Renal pelvis (tissue), 4 donors: ENCODE results near the gene ABCA1. TPM values are rescaled to one million over a fixed set of nuclear protein-coding genes. Genes with fewer than 3 reads are reported as not detected.
"Not testable (repeated sequence)": the region's sequence is repeated elsewhere in the genome, so short reads cannot be mapped to it uniquely, and the experiment has no call there.

Experiments
- DNase-seq: peaks from one replicate; pipeline ENCODE4 v3.0.0-alpha.2; 2013
- polyA plus RNA-seq, 3 donors: library from polyadenylated mRNA; unstranded; fragments of 120-200 nt; gene quantifications; one replicate each; pipeline ENCODE4 v1.2.1, GENCODE V29; 2013; ENCODE audit not compliant: insufficient read length in 3 of 3

Gene ABCA1
- polyA plus RNA-seq, 3 donors: 8.6 to 11.0 (median 9.1) TPM

DNA sequence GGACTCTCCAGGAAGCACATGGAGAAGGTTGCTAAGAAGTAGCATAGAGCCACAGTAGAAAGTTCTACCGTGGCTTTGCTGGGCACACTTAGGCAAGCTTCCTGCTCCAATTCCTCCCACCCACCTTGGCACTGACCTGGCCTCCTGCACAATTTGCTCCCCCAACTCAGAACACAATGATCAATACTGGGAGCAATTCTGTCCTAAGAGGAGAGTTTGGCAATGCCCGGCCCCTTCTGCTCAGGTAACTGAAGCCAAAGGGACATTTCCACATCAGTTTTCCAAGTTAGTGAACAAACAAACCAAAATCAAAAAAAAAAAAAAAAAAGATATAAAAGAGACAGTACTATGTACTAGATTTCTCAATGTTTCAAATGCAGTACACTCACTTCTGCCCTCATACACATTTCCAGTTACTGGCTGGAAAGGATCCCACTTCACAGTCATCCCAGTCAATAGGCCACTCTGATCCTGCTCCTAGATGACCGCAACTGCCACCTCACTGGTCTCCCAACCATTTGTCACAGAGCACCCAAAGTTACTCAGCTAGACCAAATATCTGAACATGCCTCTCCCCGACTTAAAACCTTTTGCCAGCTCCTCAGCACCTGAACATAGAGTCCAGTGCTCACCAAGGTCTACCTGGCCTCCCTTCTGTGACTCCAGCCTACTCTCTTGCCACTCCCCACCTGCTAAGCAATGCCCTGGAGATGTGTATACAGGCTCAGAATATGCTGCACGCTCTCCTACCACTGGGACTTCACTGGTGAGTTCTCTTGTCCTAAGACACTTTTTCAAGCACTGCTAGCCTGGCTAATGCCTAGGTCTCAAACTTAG lies 21.3 kb downstream of the ABCA1 start:
- no peak for DNase-seq

GRCh38 chr9:104905931-104906330 lies 22.0 kb downstream of the ABCA1 start:
- no peak for DNase-seq

GRCh38 chr9:104905153-104905901 lies 22.6 kb downstream of the ABCA1 start:
- DNase-seq: no peak

- no peak for DNase-seq
These were observed 24.3 kb downstream of the ABCA1 start for GRCh38 chr9:104903609-104904008.

GRCh38 chr9:104900871-104901270 lies 27.1 kb downstream of the ABCA1 start:
- no peak for DNase-seq

DNA sequence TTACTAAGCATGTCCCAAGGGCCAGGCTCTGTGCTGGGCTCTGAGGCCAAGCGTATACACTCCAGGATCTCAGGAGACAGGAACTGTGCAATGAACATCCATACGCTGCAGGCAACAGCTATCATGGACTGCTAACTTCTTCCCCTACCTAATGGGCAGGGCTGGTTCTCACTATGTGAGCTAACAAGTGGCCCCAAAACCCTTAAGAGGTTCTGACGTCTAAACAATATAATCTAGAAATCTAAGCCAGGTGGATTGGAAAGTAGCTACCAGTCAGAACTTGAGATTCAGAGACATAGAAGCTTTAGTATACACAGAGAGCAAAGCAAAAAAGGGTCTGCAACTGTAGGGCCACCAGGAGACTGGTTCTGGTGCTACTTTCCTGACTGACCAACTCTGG lies 27.6 kb downstream of the ABCA1 start:
- no peak for DNase-seq

- no peak for DNase-seq
These were observed 28.2 kb downstream of the ABCA1 start for GRCh38 chr9:104899759-104900247.

- not testable (repeated sequence) for DNase-seq
These were observed 29.6 kb downstream of the ABCA1 start for GRCh38 chr9:104898376-104898775.

DNA sequence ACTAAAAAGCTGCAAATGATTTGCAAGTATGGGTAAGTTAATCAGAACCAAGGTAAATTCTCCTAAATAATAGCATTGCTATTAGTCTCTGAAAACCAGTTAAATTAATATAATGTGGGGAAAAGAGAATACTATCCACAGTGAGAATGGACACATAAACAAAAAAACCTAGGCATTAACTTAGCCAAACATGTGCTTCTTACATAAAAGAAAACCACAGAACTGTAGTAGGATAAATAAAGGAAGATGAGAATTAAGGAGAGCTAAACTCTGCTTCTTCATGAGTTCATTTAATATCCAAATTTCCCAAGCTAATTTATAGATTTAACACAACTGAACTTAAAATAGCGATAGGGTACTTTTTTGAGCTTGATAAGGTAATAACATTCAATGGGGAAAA lies 31.8 kb downstream of the ABCA1 start:
- DNase-seq: no peak

DNA sequence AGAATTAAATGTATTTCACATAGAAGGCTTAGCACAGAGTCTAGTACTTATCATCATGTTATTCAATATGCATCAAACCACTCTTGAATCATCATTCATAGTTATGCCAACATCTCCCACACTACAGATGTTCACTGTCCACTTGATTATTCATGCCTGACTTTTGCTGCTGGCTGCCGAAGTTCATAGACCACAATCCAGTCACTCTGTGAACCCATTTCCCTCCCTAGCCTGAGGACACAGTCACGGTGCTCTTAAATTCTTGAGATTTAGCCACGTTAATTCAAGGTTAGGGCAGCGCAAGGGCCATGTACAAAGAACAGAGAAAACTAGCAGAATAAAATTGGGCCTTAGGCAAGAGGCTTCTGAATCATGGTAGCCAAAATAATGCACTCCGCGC lies 32.4 kb downstream of the ABCA1 start:
- no peak for DNase-seq

DNA sequence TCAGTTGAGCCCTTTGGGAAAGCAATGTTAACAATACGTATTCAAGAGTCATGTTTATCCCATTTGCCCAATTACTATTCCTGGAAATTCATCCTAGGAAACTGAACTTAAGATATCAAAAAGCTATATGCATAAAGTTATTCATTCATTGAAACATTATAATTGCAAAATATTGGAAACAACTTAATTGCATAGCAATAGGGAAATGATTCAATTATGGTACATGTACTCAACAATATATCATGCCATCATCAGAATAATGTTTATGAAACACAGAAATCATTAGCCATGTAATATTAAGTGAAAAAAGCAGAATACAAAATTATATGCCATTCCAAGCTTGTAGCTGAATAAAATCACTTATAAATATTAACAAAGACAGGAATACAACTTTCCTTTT lies 35.3 kb downstream of the ABCA1 start:
- no peak for DNase-seq

DNA sequence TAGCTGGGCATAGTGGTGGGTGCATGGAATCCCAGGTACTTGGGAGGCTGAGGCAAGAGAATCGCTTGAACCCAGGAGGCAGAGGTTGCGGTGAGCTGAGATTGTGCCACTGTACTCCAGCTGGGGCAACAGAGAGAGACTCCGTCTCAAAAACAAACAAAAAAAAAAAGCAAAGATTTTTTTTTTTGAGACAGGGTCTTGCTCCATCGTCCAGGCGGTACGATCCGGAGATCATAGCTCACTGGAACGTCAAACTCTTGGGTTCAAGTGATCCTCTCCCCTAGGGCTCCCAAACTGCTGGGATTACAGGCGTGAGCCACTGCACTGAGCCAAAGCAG lies 37.6 kb downstream of the ABCA1 start:
- no peak for DNase-seq

DNA sequence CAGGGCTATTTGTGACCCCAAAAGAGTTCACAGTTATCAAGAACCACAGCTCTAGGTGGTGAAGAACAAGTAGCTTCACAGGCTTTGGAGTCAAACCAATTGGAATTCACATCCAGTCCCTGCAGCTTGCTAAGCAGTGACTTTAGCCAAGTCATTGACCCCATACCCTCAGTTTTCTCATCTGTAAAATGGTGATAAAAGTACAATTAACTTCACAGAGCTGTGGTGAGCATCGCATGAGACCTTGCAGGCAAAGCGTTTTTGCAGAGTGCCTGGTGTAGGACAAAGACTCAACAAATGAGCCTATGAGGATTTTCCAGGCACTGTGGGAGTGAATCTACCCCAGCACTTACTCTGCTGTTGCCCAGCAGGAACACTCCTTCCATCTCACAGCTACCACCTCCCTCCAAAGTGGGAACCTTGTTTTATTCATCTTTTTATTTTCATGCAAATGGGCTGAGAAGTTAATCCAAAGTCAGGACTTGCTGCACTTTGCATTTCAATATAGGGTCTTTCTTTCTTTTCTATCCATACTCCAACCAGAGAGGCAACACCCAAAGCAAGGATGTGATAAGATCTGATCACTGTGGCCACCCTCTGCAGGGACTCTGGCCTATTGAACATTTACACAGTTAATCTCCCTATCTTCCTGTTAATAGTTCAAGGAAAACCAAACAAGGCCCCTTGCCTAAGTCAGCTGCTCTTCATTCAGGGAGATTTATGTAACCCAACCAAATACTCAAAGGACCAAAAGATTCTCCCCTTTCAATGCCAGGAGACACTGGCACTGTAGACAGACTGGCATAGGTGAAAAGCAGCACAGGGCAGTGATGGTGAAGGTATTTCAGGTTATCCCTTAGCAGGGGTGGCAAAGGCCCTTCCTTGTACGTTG lies 41.9 kb downstream of the ABCA1 start:
- DNase-seq: no peak

DNA sequence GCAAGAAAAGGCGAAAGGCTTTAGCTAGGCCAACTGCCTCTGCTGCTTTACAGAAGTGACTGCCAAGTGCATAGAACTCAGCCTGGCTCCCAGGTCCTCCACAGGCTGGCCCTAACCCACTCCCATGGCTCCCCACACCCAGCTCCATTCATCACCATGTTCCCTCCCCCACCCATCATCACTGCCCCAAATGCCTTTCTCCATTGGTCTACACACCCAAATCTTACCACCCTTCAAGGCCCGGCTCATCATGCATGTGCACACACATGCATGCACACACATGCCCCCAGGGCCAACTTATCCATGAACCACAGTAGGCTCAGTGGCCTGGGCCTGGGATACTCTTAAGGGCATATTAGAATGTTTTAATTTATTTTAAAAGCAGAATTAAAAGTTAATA lies 44.8 kb downstream of the ABCA1 start:
- no peak for DNase-seq

DNA sequence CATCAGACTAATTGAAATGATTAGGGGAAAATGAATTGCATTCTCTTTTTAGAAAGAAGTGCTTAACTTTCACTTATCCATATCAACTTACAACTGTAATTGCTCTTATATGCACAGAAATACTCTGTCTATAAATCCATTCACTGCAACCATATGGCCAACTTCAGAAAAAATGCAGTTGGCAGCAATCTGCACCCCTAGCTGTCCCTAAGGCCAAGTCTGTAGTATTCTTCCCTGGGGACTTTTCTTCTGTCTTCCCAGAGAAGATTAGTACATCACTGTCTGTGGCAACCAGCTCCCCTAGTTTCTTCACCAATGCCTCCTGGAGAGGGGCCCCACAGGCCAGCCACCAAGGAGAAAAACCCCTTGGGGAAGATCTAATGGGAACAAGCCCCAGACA lies 45.4 kb downstream of the ABCA1 start:
- no peak for DNase-seq

DNA sequence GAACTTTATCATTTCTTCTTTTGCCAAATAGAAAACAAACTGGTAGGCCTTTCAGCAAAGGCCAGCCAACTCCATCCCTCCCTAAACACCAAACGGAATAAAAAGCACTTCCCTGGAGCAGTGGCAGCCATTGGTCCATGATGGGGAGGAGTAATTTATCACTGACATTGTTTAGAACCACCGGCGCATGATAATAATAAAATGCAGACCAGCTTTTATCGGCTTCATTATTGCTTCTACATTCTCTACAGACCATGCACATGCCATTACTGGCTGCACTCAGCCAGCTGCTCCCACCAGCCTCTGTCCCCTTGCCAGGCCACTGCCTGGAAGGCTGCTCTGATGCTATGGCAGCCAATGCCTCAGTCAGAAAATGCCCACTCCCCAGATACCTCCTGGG lies 45.9 kb downstream of the ABCA1 start:
- no peak for DNase-seq

DNA sequence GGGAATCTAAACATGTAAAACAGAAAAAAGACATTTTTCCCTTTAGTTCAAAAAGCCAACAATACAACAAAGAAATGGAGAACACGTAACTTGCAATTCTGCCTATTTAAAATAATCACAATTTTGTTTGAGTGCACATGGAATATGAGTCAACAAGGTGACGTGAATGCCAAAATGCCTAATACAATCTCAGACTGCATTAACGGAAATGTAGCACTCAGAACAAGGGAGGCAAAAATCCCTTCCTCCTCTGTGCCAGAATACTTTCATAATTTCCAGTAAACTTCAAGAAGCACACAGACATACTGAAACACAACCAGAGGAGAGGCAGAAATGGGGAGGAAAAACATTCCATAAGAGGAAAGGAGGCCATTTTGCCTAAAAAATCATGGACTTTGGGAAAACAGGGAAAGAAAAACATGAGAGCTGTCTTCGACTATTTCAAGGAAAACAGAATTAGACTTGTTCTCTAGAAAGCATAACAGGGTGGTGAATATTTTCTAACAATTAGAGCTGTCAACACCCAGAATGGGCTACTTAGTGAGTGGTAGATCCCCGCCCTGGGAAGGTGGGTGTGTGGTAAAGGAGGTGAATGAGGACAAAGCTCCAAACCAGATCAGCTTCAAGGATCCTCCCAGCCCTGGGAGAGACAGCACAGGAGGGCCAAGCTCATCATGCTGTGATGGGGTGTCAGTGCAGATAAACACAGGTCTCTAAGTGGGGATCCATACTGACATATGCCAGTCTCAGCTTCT lies 48.2 kb downstream of the ABCA1 start:
- DNase-seq: no peak

DNA sequence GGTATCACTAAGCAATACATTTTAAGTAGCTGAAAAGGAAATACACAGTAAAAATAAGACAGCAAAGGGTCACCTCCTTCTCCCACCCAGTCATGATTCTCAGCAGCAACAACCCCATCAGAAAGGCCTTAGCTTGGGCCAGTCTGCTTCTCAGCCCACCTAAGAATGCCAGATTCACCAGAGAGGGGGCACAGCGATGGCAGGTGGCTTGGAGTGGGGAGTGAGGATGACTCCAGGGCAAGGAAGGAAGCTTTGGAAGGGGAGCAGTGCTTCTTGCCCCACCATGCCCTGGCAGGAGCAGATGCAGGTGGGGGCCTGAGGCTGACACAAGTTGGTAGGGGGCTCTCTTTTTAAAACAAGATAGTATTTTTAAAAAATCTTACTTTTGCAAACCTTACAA lies 51.4 kb downstream of the ABCA1 start:
- DNase-seq: no peak

DNA sequence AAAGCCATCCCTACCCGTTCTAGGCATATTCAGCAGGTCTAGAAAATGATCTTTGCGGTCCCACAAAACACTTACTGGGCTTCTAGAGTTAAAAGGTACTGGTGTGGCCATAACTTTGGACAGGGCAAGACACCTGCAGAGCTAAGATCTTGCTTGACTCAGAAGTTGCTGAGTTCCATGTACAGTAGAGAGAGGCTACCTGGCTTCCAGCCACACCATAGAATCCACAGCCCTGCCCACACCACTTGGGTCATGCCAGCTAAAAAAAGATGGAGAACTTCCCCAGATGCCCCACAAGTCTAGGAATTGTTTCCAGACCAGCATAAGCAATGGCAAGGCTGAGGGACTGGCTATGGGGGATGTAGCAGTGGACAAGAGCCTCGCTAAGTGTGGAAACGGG lies 52.1 kb downstream of the ABCA1 start:
- no peak for DNase-seq

- DNase-seq: no peak
These were observed 52.6 kb downstream of the ABCA1 start for GRCh38 chr9:104875320-104875719.

DNA sequence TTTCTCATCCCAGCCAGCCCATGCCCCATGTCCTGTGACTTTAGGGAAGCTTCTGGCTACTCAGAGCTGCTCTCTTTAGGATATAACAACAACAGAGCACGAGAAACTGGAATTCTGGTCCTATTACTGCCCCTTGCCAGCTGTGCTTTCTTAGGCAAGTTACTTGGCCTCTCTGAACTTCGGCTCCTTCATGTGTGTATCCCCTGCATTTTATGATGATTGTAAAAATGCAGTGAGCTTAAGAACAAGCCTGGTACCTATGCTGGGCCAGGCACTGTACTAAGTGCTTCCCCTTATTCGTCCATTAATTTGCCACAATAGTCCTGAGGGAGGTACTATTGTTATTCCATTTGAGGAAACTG lies 54.5 kb downstream of the ABCA1 start:
- DNase-seq: no peak
